ENCODE data around the gene DNM1L.

Gene DNM1L

GRCh38 chr12:32739279-32739678 is 60.2 kb downstream of the DNM1L start:
- Histone ChIP-seq H3K27me3 (ENCODE audit: insufficient read depth, low read length) (no peaks in the 10 kb centered on the region), H3K4me3 (ENCODE audit: low read depth, low read length, poor library complexity, severe bottlenecking) (no peak overlapping the region), H3K79me2 (ENCODE audit: insufficient read depth, low read length) (no peaks in the 10 kb centered on the region), H4K20me1 (ENCODE audit: insufficient read depth, low read length) (no peaks in the 10 kb centered on the region), H3K4me2 (ENCODE audit: low read length) (no peak overlapping the region), H2AFZ (ENCODE audit: low read length) (no peak overlapping the region), H3K4me1 (ENCODE audit: insufficient read depth, low read length, severe bottlenecking) (no peaks in the 10 kb centered on the region), H3K9me2 (ENCODE audit: low read depth, low read length) (no peaks in the 10 kb centered on the region), H3K9me3 (ENCODE audit: low read length) (no peaks in the 10 kb centered on the region), H3K27ac (ENCODE audit: low read depth, low read length, poor library complexity, severe bottlenecking) (no peak overlapping the region), H3F3A (ENCODE audit: insufficient read depth, low read length) (peaks cover 6% of the 10 kb centered on the region; the same call in 1 of the 2 replicates), H3K9ac (ENCODE audit: low read length) (no peak overlapping the region), H3K36me3 (ENCODE audit: insufficient read depth, low read length) (peaks cover 83% of the 10 kb centered on the region)
- TF ChIP-seq EZH2 (IDR thresholded peaks at IDR 0.05; ENCODE audit: borderline replicate concordance, low read length) (no peak), CTCF (IDR thresholded peaks at IDR 0.05; ENCODE audit: low read length) (no peak)

GRCh38 chr12:32742133-32742532 is 63.0 kb downstream of the DNM1L start:
- Histone ChIP-seq H3K4me3 (ENCODE audit: low read depth, low read length, poor library complexity, severe bottlenecking) (no peak overlapping the region), H3F3A (ENCODE audit: insufficient read depth, low read length) (peaks cover under 1% of the 10 kb centered on the region; the same call in 1 of the 2 replicates), H3K27ac (ENCODE audit: low read depth, low read length, poor library complexity, severe bottlenecking) (no peak overlapping the region), H3K9ac (ENCODE audit: low read length) (no peak overlapping the region), H3K4me1 (ENCODE audit: insufficient read depth, low read length, severe bottlenecking) (no peaks in the 10 kb centered on the region), H3K9me2 (ENCODE audit: low read depth, low read length) (no peaks in the 10 kb centered on the region), H3K79me2 (ENCODE audit: insufficient read depth, low read length) (no peaks in the 10 kb centered on the region), H3K9me3 (ENCODE audit: low read length) (no peaks in the 10 kb centered on the region), H2AFZ (ENCODE audit: low read length) (no peak overlapping the region), H4K20me1 (ENCODE audit: insufficient read depth, low read length) (no peaks in the 10 kb centered on the region), H3K4me2 (ENCODE audit: low read length) (no peak overlapping the region), H3K27me3 (ENCODE audit: insufficient read depth, low read length) (no peaks in the 10 kb centered on the region), H3K36me3 (ENCODE audit: insufficient read depth, low read length) (peaks cover 95% of the 10 kb centered on the region)
- no peak for TF ChIP-seq CTCF (IDR thresholded peaks at IDR 0.05; ENCODE audit: low read length)
- no peak for TF ChIP-seq EZH2 (IDR thresholded peaks at IDR 0.05; ENCODE audit: borderline replicate concordance, low read length)

GRCh38 chr12:32743264-32743663 is 64.2 kb downstream of the DNM1L start:
- Histone ChIP-seq H2AFZ (ENCODE audit: low read length) (no peak overlapping the region), H3K79me2 (ENCODE audit: insufficient read depth, low read length) (no peaks in the 10 kb centered on the region), H3K4me2 (ENCODE audit: low read length) (no peak overlapping the region), H3K4me3 (ENCODE audit: low read depth, low read length, poor library complexity, severe bottlenecking) (no peak overlapping the region), H3K9me3 (ENCODE audit: low read length) (no peaks in the 10 kb centered on the region), H3K27ac (ENCODE audit: low read depth, low read length, poor library complexity, severe bottlenecking) (no peak overlapping the region), H3K9ac (ENCODE audit: low read length) (no peak overlapping the region), H3K36me3 (ENCODE audit: insufficient read depth, low read length) (peaks cover 94% of the 10 kb centered on the region), H3K9me2 (ENCODE audit: low read depth, low read length) (no peaks in the 10 kb centered on the region), H3K4me1 (ENCODE audit: insufficient read depth, low read length, severe bottlenecking) (no peaks in the 10 kb centered on the region), H3F3A (ENCODE audit: insufficient read depth, low read length) (no peaks in the 10 kb centered on the region), H3K27me3 (ENCODE audit: insufficient read depth, low read length) (no peaks in the 10 kb centered on the region), H4K20me1 (ENCODE audit: insufficient read depth, low read length) (no peaks in the 10 kb centered on the region)
- no peak for TF ChIP-seq EZH2 (IDR thresholded peaks at IDR 0.05; ENCODE audit: borderline replicate concordance, low read length)

- no peaks in the 10 kb centered on the region for H3F3A ChIP-seq (ENCODE audit: insufficient read depth, low read length)
- H3K27me3 ChIP-seq (ENCODE audit: insufficient read depth, low read length): no peaks in the 10 kb centered on the region
- H3K9me2 ChIP-seq (ENCODE audit: low read depth, low read length): no peaks in the 10 kb centered on the region
- peaks cover 54% of the 10 kb centered on the region for H3K36me3 ChIP-seq (ENCODE audit: insufficient read depth, low read length)
- no peak overlapping the region for H3K27ac ChIP-seq (ENCODE audit: low read depth, low read length, poor library complexity, severe bottlenecking)
- H3K4me2 ChIP-seq (ENCODE audit: low read length): peak overlapping the region; percentile 95; the same call in 1 of the 2 replicates
- no peaks in the 10 kb centered on the region for H3K9me3 ChIP-seq (ENCODE audit: low read length)
- no peaks in the 10 kb centered on the region for H3K79me2 ChIP-seq (ENCODE audit: insufficient read depth, low read length)
- no peak overlapping the region for H3K9ac ChIP-seq (ENCODE audit: low read length)
- TF ChIP-seq EZH2 (IDR thresholded peaks at IDR 0.05; ENCODE audit: borderline replicate concordance, low read length): no peak
- TF ChIP-seq CTCF (IDR thresholded peaks at IDR 0.05; ENCODE audit: low read length): no peak
- no peak overlapping the region for H2AFZ ChIP-seq (ENCODE audit: low read length)
- H3K4me1 ChIP-seq (ENCODE audit: insufficient read depth, low read length, severe bottlenecking): peaks cover 15% of the 10 kb centered on the region
- H4K20me1 ChIP-seq (ENCODE audit: insufficient read depth, low read length): no peaks in the 10 kb centered on the region
- peak overlapping the region; percentile 81 for H3K4me3 ChIP-seq (ENCODE audit: low read depth, low read length, poor library complexity, severe bottlenecking)
Measured at GRCh38 chr12:32753605-32754004, 74.5 kb downstream of the DNM1L start.
